Neural progenitor cell (in vitro differentiated cells): ENCODE data around the gene MED4.

Experiments used
- EZH2phosphoT487 ChIP-seq: fragments of 200-600 bp; sonication (generic); IDR thresholded peaks from 2 replicates; pipeline ENCODE4 v1.6.1; 2017; ENCODE audit warnings: antibody characterized with exemption
- TF ChIP-seq, protein P1 (sequence below): fragments of 200-600 bp; sonication (generic); IDR thresholded peaks from 2 replicates; pipeline ENCODE4 v1.5.1; 2017; ENCODE audit warnings: antibody characterized with exemption, mild to moderate bottlenecking

DNA sequence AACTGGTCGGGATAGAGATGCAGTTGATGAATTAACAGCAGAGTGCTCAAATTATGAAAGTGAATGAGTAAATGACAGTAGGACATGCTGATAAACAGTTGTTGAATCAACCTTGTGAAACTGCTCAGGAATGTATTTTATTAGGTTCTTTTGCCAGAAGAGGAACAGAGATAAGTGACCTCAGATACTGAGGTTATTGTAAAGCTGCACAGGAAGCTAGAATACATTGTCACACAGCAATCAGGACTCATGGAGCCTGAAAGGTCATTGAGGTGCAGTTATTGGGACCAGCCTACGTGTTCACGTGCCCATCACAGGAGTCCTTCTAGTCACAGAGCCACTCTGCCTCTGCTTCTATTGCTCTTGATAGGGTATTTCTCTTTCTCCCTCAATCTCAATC is 47.5 kb upstream of the MED4 start:
- TF ChIP-seq, protein P1, sequence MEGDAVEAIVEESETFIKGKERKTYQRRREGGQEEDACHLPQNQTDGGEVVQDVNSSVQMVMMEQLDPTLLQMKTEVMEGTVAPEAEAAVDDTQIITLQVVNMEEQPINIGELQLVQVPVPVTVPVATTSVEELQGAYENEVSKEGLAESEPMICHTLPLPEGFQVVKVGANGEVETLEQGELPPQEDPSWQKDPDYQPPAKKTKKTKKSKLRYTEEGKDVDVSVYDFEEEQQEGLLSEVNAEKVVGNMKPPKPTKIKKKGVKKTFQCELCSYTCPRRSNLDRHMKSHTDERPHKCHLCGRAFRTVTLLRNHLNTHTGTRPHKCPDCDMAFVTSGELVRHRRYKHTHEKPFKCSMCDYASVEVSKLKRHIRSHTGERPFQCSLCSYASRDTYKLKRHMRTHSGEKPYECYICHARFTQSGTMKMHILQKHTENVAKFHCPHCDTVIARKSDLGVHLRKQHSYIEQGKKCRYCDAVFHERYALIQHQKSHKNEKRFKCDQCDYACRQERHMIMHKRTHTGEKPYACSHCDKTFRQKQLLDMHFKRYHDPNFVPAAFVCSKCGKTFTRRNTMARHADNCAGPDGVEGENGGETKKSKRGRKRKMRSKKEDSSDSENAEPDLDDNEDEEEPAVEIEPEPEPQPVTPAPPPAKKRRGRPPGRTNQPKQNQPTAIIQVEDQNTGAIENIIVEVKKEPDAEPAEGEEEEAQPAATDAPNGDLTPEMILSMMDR, result no peak
- no peak for TF ChIP-seq EZH2phosphoT487
